MM.1S (cell line): ENCODE measurements around the gene GIT1.

Source experiments
- CTCF ChIP-seq: fragments of 300-600 bp; sonication (generic); IDR thresholded peaks from 2 replicates; pipeline ENCODE4 v1.5.1; 2016; ENCODE audit warnings: antibody characterized with exemption, low read length, mixed read lengths
- EZH2 ChIP-seq: fragments of 300-600 bp; sonication (generic); optimal IDR thresholded peaks from 2 replicates; pipeline ENCODE3; 2017; ENCODE audit warnings: low read depth, mild to moderate bottlenecking, antibody characterized with exemption, low read length, mixed read lengths
- EZH2phosphoT487 ChIP-seq: fragments of 300-600 bp; sonication (generic); IDR thresholded peaks from 2 replicates; pipeline ENCODE4 v1.6.1; 2018; ENCODE audit warnings: antibody characterized with exemption, low read length

GRCh38 chr17:29619251-29619650 lies 29.8 kb upstream of the GIT1 start:
- TF ChIP-seq CTCF = peak; percentile 27
- TF ChIP-seq EZH2phosphoT487 = no peak
- no peak for TF ChIP-seq EZH2
